HG02870 (cell line): ENCODE data around the gene MGAT5.

ENCODE experiments used
- ATAC-seq: cut with Tn5 transposase; IDR thresholded peaks from one replicate; pipeline ENCODE4 v1.9.1; 2021; ENCODE audit warnings: mild to moderate bottlenecking, moderate library complexity; ENCODE audit not compliant: unreplicated experiment

Gene MGAT5

GRCh38 chr2:134253117-134253704 lies 661 bp upstream of the MGAT5 start:
- ATAC-seq = peak; percentile 51

- no peak for ATAC-seq
Observed at GRCh38 chr2:134254824-134255223, 952 bp downstream of the MGAT5 start.

- ATAC-seq = no peak
Observed at GRCh38 chr2:134256956-134257355, 3.1 kb downstream of the MGAT5 start.

- ATAC-seq = no peak
Observed at GRCh38 chr2:134257509-134257908, 3.6 kb downstream of the MGAT5 start.

- ATAC-seq = no peak
Observed at GRCh38 chr2:134257965-134258683, 4.3 kb downstream of the MGAT5 start.

- no peak for ATAC-seq
Observed at GRCh38 chr2:134258684-134259388, 5.0 kb downstream of the MGAT5 start.

GRCh38 chr2:134259571-134259970 lies 5.7 kb downstream of the MGAT5 start:
- ATAC-seq = no peak

- no peak for ATAC-seq
Observed at GRCh38 chr2:134259994-134260393, 6.1 kb downstream of the MGAT5 start.

GRCh38 chr2:134260713-134261112 lies 6.8 kb downstream of the MGAT5 start:
- no peak for ATAC-seq

GRCh38 chr2:134261398-134262131 lies 7.7 kb downstream of the MGAT5 start:
- peak; percentile 42 for ATAC-seq

- peak; percentile 53 for ATAC-seq
Observed at GRCh38 chr2:134262684-134263083, 8.8 kb downstream of the MGAT5 start.

GRCh38 chr2:134268265-134268664 lies 14.4 kb downstream of the MGAT5 start:
- no peak for ATAC-seq

- no peak for ATAC-seq
Observed at GRCh38 chr2:134269230-134269629, 15.4 kb downstream of the MGAT5 start.

- ATAC-seq = no peak
Observed at GRCh38 chr2:134269972-134270735, 16.3 kb downstream of the MGAT5 start.

GRCh38 chr2:134271758-134272157 lies 17.9 kb downstream of the MGAT5 start:
- no peak for ATAC-seq

- no peak for ATAC-seq
Observed at GRCh38 chr2:134272806-134273205, 18.9 kb downstream of the MGAT5 start.

GRCh38 chr2:134273256-134273983 lies 19.5 kb downstream of the MGAT5 start:
- ATAC-seq = no peak

- no peak for ATAC-seq
Observed at GRCh38 chr2:134274121-134274520, 20.2 kb downstream of the MGAT5 start.

GRCh38 chr2:134275058-134275862 lies 21.4 kb downstream of the MGAT5 start:
- ATAC-seq = peak; percentile 59
